Measurements from ENCODE around the gene TINCR. TPM values are rescaled to one million over a fixed set of nuclear protein-coding genes. Genes with fewer than 3 reads are reported as not detected.

Gene TINCR
- total RNA-seq = not detected in 2 replicates

GRCh38 chr19:5567360-5567969, at the start of gene TINCR:
Gene TINCR (minus strand): TSS chr19:5567953.

Other genes starting within 250 kb of the TINCR start
- 9.1 and 20.5 TPM in 2 replicates for gene PTPRS, start 227.1 kb downstream of the TINCR start, total RNA-seq
- gene ZNRF4, start 112.5 kb downstream of the TINCR start, total RNA-seq = not detected in 2 replicates
- gene SAFB2, start 54.8 kb upstream of the TINCR start, total RNA-seq = 26.6 and 30.9 TPM in 2 replicates
- 47.1 and 52.9 TPM in 2 replicates for gene SAFB, start 55.1 kb upstream of the TINCR start, total RNA-seq
- gene MICOS13, start 112.6 kb upstream of the TINCR start, total RNA-seq = 27.8 and 32.5 TPM in 2 replicates
- gene HSD11B1L, start 113.1 kb upstream of the TINCR start, total RNA-seq = 7.3 and 7.8 TPM in 2 replicates
- gene RPL36, start 122.3 kb upstream of the TINCR start, total RNA-seq = 513 and 637 TPM in 2 replicates
- 92.9 and 106 TPM in 2 replicates for gene LONP1, start 152.2 kb upstream of the TINCR start, total RNA-seq
- not detected in 2 replicates for gene CATSPERD, start 152.7 kb upstream of the TINCR start, total RNA-seq
- gene PRR22, start 216.8 kb upstream of the TINCR start, total RNA-seq = under 0.01 and 0.30 TPM in 2 replicates
- gene DUS3L, start 223.2 kb upstream of the TINCR start, total RNA-seq = 29.2 and 35.0 TPM in 2 replicates
- gene NRTN, start 237.1 kb upstream of the TINCR start, total RNA-seq = not detected in 2 replicates

Data from epithelial cell of umbilical artery (primary cell).